HFF-Myc (cell line): Measurements from ENCODE around the gene METTL14.

Experiments used
- DNase-seq: peaks from one replicate; pipeline ENCODE4 v3.0.0-alpha.2; 2011; ENCODE audit warnings: low read depth; ENCODE audit errors: extremely low read depth
- H3K4me3 ChIP-seq: replicated peaks from 2 replicates; pipeline ENCODE4 v1.5.1; 2011; ENCODE audit warnings: low read depth, mild to moderate bottlenecking, control low read depth, low read length
- CTCF ChIP-seq: IDR thresholded peaks from 2 replicates; pipeline ENCODE4 v1.5.1; 2012; ENCODE audit warnings: mild to moderate bottlenecking, low read depth, low read length, control low read depth; ENCODE audit errors: missing control alignments

Gene METTL14

DNA sequence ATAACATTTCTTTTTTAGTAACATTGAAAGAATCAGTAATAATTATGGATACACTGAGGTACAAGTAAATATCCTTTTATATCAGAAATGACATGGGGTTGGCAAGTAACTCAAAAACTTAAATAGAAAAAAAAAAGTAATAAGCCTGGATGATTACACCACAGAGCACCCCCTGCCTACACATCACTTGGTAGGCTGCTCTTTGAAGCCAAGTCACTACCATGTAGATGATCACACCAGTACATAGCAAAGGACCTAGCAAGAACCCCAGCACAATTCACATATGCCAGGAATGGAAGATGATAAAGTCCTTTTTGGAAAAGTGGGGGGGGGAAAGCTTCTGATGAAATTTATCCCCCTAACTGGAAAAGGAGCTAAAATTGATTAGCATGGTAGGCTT is 56.9 kb downstream of the METTL14 start:
- no peak overlapping the region for H3K4me3 ChIP-seq
- DNase-seq: no peak
- no peak for TF ChIP-seq CTCF

DNA sequence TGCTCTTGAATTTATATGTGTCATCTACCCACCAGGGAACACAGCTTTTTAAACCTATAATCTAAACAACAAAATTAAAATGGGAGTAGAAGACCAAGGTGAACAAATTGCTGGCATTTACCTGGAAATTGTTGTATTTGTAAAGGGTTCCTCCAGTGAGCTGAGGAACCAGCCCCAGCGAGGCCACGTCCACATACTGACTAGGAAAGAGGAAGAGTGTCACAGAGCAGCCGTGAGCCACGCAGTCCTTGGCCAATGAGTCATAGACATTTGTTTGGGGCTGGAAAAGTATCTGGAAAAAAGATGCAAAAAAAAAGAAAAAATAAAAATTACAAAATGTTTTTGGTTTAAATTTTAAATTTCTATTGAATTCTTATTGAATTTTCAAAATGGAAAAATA is 58.7 kb downstream of the METTL14 start:
- TF ChIP-seq CTCF: no peak
- DNase-seq: no peak
- no peak overlapping the region for H3K4me3 ChIP-seq

DNA sequence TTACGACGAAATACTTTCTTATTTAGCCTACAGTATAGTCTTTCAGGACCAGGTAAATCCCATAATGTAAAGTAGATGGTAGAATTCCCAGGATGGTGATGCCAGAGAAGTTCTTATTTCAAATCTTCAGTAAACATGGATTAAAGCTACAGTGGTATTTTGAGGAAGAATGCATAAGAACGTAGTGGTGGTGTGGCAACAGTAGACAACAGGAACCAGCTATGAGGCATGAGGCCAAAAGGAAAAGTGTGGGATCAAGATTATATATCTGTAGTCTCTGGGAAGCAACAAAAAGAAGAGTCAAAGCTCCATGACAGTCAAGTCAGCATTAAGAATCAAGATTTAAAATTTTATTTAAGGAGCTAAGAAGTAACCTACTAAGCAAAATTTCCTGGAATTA is 60.2 kb downstream of the METTL14 start:
- TF ChIP-seq CTCF: no peak
- no peak for DNase-seq
- no peak overlapping the region for H3K4me3 ChIP-seq

DNA sequence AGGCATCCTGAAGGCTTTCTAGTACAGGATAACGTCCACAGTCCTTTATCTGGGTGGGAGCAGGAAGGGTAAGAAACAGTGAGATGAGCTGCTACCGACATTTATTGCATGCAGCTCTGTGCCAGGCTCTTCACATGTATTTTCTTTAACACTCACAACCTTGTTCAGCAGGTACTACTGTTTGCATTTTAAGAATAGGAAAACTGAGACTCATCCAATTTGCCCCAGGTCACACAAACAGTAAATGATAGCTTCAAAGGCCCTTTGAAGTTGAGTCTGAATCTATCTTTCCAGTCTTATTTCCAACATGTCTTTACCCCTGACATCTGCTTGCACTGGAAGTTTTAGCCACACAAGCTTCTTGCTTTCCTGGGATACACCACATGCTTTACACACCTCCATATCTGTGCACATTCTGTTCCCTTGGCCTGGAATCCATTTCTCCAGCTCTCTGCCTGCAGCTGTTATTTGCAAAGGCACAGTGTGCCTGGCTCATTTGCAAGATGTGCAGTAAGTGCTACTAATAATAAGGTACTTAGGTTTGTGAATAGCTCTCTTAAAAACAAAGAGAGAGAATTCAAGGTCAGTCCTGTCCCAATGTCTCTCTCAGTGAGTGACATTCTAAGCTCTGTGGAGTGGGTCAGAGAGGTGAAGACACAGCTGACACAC is 61.2 kb downstream of the METTL14 start:
- no peak for DNase-seq
- TF ChIP-seq CTCF: no peak
- no peak overlapping the region for H3K4me3 ChIP-seq

DNA sequence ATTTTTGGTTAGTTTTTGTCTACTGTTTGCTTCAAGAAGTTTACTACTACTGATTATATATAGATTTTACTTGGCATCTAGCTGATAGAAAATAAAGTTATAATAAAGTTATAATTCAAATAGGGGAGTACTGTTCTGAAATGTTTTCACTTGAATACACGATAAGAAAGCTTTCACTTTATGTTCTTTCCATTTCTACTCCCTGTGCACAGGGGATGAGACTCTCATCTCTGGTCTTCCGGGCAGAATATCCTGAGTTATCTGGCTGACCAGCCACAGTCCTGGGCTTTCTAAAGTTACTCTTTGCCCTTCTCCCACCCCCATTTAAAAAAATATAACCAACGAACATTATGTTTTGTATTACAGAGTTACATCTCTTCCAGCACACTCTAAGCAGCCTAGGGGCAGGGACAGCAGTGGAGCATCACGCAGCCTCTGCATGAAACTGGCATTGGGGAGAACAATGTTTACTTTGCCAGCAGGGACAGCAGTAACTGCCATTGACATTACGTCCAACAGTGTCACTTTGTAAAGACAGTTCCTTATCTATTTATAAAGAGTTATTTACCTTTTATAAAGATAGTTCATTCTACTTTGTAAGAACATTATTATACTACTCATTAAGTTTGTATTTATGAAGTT is 64.3 kb downstream of the METTL14 start:
- TF ChIP-seq CTCF: no peak
- no peak for DNase-seq

DNA sequence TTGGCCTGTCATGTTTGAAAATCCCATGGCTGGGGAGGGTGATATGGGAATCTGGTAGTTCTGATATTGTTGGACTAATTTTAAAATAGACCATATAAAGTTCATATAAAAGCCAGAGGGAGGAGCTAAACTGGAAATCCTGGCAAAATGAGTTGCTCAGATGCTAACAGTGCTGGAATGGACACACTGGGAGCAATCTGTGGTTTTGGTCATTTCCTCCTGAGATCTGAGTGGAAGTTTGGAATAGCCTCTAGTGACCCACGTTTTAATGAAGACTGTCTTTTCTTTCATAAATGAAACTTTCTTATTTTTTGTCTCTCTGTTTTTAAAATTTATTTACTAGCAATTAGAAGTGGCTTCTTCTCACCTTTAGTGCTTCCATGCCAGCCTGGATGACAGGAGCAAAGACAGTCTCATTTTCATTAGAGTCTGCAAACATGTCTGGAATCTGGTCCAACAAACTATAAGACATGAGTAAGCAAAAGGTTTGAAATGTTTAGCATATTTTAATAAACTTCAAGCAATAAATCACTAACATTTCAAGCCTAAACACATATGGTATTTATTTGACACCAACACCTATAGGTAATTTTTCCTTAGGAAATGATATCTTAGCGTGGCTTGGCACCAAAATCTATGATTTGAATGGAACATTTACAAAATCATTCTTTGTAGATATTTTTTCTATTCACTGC is 66.6 kb downstream of the METTL14 start:
- no peak overlapping the region for H3K4me3 ChIP-seq
- no peak for TF ChIP-seq CTCF
- DNase-seq: no peak

More for the DNA sequence above, 64.3 kb downstream of the METTL14 start:
- no peak overlapping the region for H3K4me3 ChIP-seq
